ENCODE measurements around the gene PLCG1. TPM values are rescaled to one million over a fixed set of nuclear protein-coding genes. Genes with fewer than 3 reads are reported as not detected.

PLCG1 gene
- total RNA-seq, 1 experiment from 2014 or later = 63.2 TPM

DNA sequence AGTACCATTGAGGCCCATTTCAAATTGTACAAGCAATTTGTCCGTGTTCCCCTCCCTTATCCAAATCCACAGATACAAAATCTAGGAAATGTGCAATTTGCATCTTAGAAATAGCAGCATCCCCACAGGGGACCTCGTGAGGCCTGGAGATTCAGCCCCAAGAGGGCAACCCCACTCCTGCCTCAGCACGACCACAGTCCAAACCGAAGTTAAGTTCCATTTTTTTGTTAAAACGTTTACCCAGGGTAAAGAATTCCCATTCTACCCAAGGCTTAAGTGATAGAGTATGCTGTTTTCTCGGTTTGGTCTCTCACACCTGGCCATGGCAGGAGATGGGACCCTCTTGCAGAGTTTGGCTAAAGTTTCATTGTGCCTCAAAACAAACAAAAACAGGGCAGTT is 41.2 kb downstream of the PLCG1 start:
- no peak for DNase-seq (ENCODE audit: low spot score)

DNA sequence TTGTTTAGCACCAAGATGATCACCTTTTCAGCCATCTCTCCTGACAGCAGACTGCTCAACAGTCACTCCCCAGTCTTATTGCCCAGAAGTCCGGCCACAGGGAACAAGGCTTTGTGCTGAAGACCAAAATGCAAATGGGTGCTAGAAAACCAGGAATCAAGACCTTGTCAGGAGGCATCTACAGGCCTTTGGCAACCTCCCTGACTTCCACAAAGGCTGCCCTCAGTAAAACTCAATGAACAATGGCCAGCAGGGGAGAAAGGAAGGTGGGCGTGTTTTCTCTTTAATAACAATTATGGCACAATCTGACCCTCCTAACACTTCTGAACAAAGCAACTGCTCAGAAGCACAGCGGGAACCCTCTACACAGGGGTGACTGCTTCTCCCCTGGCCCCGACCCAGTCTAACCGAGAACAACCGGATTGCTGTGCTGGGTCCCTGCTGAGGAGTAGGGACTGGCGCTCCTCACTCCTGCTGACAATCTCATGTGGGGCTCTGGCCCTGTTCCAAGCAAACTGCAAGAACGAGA is 41.6 kb downstream of the PLCG1 start:
- DNase-seq (ENCODE audit: low spot score) = no peak

- no peak for DNase-seq (ENCODE audit: low spot score)
Measured at GRCh38 chr20:41179961-41180360, 42.6 kb downstream of the PLCG1 start.

DNA sequence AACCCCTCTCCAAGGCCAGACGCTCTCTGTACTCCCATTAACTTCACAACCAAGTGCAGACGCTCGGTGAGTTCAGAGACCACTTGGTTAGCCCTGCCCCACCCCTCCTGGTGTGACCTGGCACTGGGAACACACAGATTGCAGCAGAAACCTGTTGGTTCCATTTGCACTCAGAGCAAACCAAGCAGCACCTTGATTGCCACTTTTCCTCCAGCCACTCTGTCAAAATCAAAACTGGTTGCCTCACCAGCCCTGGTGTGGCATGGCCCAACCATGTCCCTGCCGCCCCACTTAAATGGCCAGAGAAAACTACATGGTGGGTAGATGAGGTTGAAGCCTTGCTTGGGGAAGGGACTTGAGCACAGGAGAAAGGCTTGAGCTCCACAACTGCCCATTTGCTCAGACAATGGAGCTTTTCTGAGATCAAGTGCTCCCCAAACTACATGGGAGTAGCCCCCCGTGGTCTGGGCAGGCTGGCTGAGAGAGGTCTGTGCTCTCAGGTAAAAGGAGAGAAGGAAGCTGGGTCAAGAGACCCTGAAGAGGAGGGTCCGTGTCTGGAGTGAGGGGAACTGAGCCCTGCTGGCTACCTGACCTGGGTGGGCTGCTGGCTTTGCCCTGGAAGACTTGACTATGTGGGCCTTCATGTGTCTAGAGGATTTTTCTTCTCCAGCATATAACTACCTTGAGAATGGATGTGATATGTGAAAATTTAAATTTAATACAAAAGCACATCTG is 43.4 kb downstream of the PLCG1 start:
- no peak for DNase-seq (ENCODE audit: low spot score)

DNA sequence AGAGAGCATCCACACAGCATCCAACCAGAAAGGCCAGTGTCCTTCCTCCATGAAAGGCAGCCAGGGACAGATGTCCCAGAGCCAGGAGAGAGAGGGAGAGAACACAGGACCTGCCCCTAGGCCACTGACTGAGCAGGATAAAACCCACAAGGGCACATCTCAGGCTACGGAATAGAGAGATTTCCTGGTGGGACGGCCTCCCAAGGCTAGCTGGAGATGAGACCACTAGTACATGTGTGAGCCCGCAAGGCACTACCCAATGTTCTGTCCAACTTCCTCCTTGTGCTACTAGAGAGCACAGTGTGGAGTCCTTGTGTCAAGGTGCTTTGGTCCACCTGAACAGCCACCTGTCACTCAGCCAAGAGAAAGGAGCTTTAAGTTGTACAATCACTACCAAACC is 44.2 kb downstream of the PLCG1 start:
- no peak for DNase-seq (ENCODE audit: low spot score)

- DNase-seq (ENCODE audit: low spot score) = no peak
Measured at GRCh38 chr20:41182296-41183212, 45.2 kb downstream of the PLCG1 start.

- DNase-seq (ENCODE audit: low spot score) = no peak
Measured at GRCh38 chr20:41183391-41183790, 46.0 kb downstream of the PLCG1 start.

DNA sequence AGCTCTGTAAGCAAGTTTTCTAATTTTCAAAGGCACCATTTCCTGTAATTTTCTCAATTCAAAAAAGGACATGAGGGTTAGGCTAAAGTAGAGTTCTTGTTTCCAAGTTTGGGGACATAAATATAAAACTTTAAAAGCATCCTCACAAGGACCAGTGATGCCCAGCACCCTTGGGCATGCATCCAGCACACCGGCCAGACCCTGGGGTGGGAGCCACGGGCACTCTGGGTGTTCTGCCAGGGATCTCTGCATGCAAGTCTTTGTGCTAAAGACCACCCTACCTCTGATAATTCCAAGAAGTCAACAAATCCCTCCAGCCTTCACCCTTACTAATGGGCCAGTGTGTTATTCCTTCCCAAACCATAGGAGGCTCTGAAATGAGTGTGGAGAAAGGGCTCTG is 46.5 kb downstream of the PLCG1 start:
- DNase-seq (ENCODE audit: low spot score) = no peak

DNA sequence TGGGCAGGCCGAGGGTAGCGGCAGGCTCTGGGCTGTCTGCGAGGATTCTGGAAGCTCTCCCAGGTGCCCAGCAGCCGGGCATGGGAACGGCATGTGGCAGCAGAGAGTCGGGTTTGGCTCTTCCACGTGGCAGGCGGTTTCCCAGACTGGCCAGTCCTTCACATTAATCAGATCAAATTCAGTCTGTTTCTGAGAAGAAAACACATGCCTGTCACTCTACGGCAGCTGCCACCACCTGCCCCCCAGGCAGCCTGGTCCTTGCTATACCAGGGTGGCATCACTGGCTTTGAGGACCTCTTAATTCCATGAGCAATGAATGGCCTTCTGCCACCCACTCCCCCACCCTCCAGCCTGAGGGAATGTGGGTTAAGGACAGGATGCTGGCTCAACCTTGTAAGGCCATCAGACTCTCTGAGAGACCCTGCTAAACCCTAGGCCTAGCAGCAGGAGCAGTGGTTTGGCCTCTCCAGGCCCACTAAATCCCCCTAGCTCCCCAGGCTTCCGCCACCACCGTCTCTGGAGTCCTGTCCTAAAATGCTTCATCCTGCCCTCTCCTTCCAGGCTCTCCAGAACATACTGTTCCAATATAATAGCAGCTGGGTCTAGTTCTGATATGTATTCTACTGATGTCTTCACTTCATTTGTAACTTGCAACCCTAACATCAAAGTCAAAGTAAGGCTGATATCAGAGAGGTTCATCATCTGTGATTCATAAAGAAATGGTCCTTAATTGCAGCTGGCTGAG is 47.8 kb downstream of the PLCG1 start:
- DNase-seq (ENCODE audit: low spot score) = no peak

- no peak for DNase-seq (ENCODE audit: low spot score)
Measured at GRCh38 chr20:41187668-41188067, 50.3 kb downstream of the PLCG1 start.

DNA sequence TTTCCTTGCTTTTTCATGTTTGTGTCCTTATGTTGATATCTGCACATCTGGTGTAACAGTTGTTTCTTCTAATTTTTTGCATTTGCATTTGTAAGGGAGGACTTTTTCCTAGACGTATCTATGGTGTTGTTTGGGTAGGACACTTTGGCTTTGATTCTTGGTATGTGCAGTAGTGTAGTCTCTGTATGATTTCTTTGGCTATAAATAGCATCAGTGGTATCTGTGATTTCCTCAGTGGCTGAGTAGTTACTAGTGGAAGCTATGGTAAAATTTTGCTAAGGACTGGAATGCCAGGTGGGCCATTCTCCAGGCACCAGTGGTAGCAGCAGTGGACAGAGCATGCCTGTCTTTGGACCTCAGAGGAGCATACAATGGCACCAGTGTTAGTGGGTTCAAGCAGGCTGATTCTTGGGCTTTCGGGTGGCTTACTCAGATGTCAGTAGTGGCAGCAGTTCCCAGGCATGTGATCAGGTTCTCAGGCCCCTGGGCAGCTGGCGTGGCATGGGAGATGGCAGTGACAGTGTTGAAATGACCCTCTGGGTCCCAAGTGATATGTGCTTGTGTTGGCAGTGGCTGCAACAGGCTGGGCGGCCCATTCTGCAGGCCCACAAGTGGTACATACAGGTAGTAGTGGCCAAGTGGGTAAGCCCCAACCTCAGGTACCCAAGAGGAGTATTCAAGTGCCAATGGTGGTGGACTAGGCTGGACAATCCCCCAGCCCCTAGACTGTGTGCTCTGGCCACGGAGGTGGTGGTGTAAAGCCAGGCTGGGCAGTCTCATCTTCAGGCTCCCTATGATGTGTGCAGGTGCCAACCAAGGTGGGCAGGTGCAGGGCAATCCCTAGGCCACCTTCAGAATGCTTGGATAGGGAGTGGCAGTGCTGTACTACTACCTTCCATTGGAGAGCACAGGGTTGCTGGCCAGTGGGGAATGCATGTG is 54.5 kb downstream of the PLCG1 start:
- DNase-seq (ENCODE audit: low spot score) = no peak

GRCh38 chr20:41192575-41192974 is 55.2 kb downstream of the PLCG1 start:
- no peak for DNase-seq (ENCODE audit: low spot score)

- no peak for DNase-seq (ENCODE audit: low spot score)
Measured at GRCh38 chr20:41196653-41197225, 59.4 kb downstream of the PLCG1 start.

GRCh38 chr20:41198443-41198842 is 61.1 kb downstream of the PLCG1 start:
- DNase-seq (ENCODE audit: low spot score) = no peak

DNA sequence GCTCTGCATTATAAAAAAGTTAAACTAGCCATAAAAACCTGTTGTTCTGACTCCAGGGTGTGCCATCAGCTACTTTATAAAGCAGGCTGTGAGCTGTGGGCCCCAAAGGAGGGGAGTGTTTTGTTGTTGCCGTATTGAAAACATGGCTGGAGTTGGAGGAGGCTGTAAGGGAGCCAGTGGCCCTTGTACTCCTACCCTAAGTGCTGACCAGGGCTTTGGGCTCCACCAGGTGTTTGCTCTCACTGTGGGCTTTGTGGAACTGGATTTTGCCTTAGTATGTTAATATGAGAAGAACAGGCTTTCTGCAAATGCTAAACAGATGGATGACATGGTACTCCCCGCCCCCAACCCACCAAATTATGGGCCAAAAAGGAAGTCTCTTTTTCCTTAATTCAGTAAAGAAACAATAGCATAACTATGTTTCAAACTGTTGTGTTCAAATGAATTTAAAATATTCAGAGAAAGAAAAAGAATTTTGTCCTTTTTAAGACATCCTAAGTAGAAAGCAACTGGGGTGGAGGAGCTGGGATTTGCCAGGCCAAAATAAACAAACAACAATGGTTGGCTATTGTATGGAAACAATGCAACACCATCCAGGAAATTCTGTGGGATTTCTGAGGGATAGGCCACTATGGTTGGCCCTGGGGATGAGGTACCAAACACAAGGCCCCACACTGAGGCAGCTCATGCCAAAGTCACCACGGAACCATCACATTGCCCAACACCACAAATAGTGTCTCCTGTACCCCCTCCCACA is 63.3 kb downstream of the PLCG1 start:
- DNase-seq (ENCODE audit: low spot score) = no peak

DNA sequence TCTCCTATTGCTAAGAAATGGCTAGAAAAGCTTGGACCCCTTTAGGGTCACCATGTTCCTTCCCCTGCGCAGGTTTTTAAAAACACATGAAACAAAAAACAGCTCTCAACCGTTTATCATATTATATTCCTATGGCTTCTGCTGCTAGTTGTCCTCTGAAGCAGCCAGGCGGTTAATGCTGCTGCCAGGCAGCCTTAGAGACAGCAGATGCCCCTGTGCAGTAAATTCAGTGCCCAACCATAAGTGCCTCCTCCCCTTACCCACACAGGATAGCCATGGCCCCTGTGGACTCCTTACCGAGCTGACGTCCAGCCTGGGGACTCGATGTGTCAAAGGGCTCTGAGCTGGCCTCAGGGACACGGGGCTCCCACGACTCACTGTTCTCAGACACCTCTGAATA is 64.4 kb downstream of the PLCG1 start:
- no peak for DNase-seq (ENCODE audit: low spot score)

- DNase-seq (ENCODE audit: low spot score) = no peak
Measured at GRCh38 chr20:41202426-41202825, 65.1 kb downstream of the PLCG1 start.

DNA sequence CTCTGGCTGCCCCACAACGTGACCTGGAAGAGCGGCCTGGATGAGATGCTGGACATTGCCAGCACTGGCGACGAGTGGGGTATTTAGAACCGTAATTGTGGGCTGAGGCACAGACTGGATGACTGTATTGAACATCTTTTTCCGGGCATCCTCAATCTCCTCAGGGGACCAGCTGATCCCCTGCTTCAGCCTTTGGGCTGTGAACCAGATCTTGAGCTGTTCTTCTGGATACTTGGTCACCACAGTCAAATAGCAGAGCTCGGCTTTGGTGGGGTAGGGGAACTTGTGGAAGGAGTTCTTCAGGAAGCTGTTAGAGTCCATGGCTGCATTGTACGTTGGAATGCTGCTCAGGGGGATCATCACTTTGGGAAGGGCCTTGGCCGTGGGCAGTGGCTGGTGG is 66.3 kb downstream of the PLCG1 start:
- no peak for DNase-seq (ENCODE audit: low spot score)

All from HT-29 (cell line).